Measurements from ENCODE around the gene GXYLT2. TPM values are rescaled to one million over a fixed set of nuclear protein-coding genes. Genes with fewer than 3 reads are reported as not detected.

Gene GXYLT2
- total and polyA plus RNA-seq, 7 donors, result 0.04 to 5.9 (median 0.84) TPM

DNA sequence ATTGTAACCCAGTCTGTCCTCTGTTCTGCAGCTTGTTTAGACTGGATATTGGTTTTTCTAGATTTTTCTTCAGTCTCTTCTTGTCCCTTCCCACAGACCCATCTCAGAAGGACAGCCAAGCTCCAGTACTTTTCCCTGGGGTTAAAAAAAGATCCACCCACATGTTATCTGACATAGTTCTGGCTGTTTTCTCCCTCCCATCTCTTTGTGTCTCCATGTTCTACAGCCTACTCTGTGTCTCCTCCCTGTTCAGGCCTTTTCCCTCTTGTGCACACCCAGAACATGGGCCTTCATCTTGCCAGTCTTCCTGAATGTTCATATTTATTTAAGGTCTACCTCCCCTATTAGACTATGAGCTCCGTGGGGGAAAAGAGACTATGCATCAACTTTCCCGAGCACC is 103.7 kb downstream of the GXYLT2 start:
- Histone ChIP-seq H3K27me3 (ENCODE audit: insufficient read depth in 3 of 3, low read length in 2 of 3) (no peaks in the 10 kb centered on the region), H3K4me1 (no peaks in the 10 kb centered on the region), H3K4me3 (no peak overlapping the region), H3K27ac (no peak overlapping the region), H3K36me3 (ENCODE audit: insufficient read depth in 1 of 2, low read depth in 1 of 2) (no peaks in the 10 kb centered on the region), H3K9me3 (no peaks in the 10 kb centered on the region)
- TF ChIP-seq, protein P1, sequence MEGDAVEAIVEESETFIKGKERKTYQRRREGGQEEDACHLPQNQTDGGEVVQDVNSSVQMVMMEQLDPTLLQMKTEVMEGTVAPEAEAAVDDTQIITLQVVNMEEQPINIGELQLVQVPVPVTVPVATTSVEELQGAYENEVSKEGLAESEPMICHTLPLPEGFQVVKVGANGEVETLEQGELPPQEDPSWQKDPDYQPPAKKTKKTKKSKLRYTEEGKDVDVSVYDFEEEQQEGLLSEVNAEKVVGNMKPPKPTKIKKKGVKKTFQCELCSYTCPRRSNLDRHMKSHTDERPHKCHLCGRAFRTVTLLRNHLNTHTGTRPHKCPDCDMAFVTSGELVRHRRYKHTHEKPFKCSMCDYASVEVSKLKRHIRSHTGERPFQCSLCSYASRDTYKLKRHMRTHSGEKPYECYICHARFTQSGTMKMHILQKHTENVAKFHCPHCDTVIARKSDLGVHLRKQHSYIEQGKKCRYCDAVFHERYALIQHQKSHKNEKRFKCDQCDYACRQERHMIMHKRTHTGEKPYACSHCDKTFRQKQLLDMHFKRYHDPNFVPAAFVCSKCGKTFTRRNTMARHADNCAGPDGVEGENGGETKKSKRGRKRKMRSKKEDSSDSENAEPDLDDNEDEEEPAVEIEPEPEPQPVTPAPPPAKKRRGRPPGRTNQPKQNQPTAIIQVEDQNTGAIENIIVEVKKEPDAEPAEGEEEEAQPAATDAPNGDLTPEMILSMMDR (IDR thresholded peaks at IDR 0.05), result no peak
- DNase-seq, result no peak
- ATAC-seq, result no peak
- intact Hi-C loops (cut with DNase I), result loop anchor here in 1 of 2 donors (10.0 kb wide), 1 partner anchor 147 kb away; the partner anchor contains the start of gene SHQ1
- 75 to 89% (median 86%) methylated on average over 2 of the region's 2 CpGs for WGBS, 3 donors

DNA sequence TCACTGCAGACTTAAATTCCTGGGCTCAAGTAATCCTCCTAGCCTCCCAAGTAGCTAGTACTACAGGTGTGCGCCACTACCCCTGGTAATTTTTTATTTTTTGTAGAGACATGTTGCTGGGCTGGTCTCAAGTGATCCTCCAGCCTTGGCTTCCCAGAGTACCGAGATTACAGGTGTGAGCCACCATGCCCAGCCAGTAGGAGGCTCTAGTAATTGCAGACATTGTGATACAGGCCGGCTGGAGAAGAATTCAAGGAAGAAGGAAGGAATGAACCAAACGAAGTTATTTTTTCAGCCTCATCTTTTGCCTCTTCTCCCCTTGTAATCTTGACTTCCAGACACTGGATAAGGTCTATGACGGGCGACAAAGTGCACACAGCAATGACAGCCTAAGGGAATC is 105.5 kb downstream of the GXYLT2 start:
- peaks cover 5% of the 10 kb centered on the region for H3K4me1 ChIP-seq
- no peak overlapping the region for H3K27ac ChIP-seq
- intact Hi-C loops (cut with DNase I), result loop anchor here in 1 of 2 donors (10.0 kb wide), 1 partner anchor 149 kb away; the partner anchor contains the start of gene SHQ1
- no peaks in the 10 kb centered on the region for H3K9me3 ChIP-seq
- ATAC-seq (no peak), DNase-seq (no peak)
- no peaks in the 10 kb centered on the region for H3K27me3 ChIP-seq (ENCODE audit: insufficient read depth in 3 of 3, low read length in 2 of 3)
- WGBS, 3 donors, result 87 to 89% (median 88%) methylated on average over 6 of the region's 6 CpGs
- peaks cover 0 to 4% of the 10 kb centered on the region in 2 donors for H3K36me3 ChIP-seq (ENCODE audit: insufficient read depth in 1 of 2, low read depth in 1 of 2)
- TF ChIP-seq, protein P1 (IDR thresholded peaks at IDR 0.05), result no peak
- H3K4me3 ChIP-seq, result no peak overlapping the region

DNA sequence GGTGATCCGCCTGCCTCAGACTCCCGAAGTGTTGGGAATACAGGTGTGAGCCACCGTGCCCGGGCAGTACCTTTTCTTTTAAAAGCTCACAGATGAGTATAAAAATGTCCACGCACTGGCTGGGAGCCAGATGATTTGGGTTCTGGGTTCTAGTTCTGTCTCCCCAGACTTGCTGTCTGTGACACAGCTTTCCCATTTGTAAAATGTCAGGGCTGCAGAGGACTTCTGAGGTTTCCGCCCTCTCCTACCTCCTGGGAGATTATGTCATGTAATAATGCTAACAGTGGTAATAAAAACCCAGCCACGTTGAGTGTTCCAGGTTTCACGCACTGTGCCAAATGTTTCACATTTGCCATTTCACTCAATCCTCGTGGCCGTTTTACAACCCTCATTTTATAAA is 107.5 kb downstream of the GXYLT2 start:
- peaks cover 0 to 18% of the 10 kb centered on the region in 2 donors for H3K36me3 ChIP-seq (ENCODE audit: insufficient read depth in 1 of 2, low read depth in 1 of 2)
- intact Hi-C loops (cut with DNase I), result loop anchor here (5.0 to 10.0 kb wide), 4 partner anchors 47 to 151 kb away; partner anchors contain the start of gene SHQ1 (in 1 of the 2)
- no peaks in the 10 kb centered on the region for H3K27me3 ChIP-seq (ENCODE audit: insufficient read depth in 3 of 3, low read length in 2 of 3)
- 50 to 64% (median 63%) methylated on average over 10 of the region's 10 CpGs for WGBS, 3 donors
- no peaks in the 10 kb centered on the region for H3K9me3 ChIP-seq
- H3K27ac ChIP-seq, result peak overlapping the region; percentile 98
- DNase-seq (no peak), ATAC-seq (no peak)
- H3K4me1 ChIP-seq, result peaks cover 24% of the 10 kb centered on the region
- H3K4me3 ChIP-seq, result no peak overlapping the region
- TF ChIP-seq, protein P1 (IDR thresholded peaks at IDR 0.05), result no peak

DNA sequence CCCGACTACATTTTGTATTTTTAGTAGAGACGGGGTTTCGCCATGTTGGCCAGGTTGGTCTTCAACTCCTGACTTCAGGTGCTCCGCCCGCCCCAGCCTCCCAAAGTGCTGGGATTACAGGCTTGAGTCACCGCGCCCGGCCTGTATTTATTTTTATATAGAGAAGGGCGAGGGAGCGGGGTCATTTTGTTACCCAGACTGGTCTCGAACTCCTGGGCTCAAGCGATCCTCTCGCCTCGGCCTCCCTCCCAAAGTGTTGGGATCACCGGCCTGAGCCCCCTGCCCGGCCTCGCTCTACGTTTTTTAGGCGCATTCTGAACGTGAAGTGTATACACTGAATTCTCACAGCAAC is 108.3 kb downstream of the GXYLT2 start:
- TF ChIP-seq, protein P1 (IDR thresholded peaks at IDR 0.05), result no peak
- Histone ChIP-seq H3K27ac (peak overlapping the region; percentile 98), H3K27me3 (ENCODE audit: insufficient read depth in 3 of 3, low read length in 2 of 3) (no peaks in the 10 kb centered on the region), H3K4me1 (peaks cover 32% of the 10 kb centered on the region), H3K9me3 (no peaks in the 10 kb centered on the region), H3K4me3 (peak overlapping the region; percentile 89), H3K36me3 (ENCODE audit: insufficient read depth in 1 of 2, low read depth in 1 of 2) (peaks cover 0 to 24% of the 10 kb centered on the region in 2 donors)
- WGBS, 3 donors, result 78 to 89% (median 84%) methylated on average over 20 of the region's 20 CpGs
- no peak for ATAC-seq
- intact Hi-C loops (cut with DNase I), result loop anchor here (5.0 to 10.0 kb wide), 4 partner anchors 46 to 151 kb away; partner anchors contain the start of gene SHQ1 (in 1 of the 2)
- DNase-seq, result peak; percentile 23 to 56
